Measurements from ENCODE around the gene PSAP. TPM values are rescaled to one million over a fixed set of nuclear protein-coding genes. Genes with fewer than 3 reads are reported as not detected.

PSAP gene
- total and polyA plus RNA-seq, 2 donors from 2014 or later: 1,082 to 1,249 TPM

DNA sequence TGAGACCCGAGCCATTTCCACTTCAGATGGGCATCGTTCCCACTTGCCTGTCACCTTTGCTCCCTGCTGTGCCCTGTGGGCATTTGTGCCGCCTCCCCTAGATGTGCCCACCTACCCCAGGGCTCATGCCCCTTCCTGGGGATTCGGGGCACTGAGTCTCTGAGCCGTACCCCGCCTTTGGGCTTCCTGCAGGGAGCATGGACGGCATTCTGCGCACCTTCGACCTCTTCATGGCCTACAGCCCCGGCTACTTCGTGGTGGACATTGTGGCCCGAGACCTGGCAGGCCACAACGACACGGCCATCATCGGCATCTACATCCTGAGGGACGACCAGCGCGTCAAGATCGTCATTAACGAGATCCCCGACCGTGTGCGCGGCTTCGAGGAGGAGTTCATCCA, 41.4 kb downstream of the PSAP start:
- H3K27ac ChIP-seq (ENCODE audit: low read depth in 2 of 2, low read length in 2 of 2): no peak overlapping the region
- FAIRE-seq: no peak
- intact Hi-C loops (cut with DNase I): no loop called here

DNA sequence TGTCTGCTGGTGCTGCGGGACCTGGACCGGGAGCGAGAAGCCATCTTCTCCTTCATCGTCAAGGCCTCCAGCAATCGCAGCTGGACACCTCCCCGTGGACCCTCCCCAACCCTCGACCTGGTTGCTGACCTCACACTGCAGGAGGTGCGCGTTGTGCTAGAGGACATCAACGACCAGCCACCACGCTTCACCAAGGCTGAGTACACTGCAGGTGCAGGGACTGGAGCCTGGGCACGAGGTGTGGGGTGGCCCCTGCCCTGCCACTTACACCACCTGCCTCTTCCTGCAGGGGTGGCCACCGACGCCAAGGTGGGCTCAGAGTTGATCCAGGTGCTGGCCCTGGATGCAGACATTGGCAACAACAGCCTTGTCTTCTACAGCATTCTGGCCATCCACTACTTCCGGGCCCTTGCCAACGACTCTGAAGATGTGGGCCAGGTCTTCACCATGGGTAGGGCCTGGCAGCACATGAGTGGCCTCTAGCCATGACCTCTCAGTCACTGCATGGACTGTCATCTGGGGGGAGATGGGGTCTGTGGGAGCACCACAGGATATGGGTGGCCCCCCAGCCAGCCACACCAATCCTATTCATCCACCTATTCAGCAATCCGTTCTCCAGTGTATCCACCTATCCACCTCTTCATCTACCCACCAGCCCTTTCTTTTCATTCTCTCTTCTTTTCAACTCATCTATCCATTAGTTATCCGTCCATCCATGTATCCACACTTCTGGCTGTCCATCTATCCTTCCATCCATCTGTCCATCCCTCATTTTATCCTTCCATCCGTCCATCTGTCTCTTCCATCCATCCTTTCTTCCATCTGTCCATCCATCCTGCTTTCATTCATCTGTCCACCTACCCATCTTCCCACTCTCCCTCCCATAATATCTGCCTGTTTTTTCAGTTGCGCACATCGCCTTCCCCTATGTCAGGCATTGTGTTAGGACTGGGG, 43.2 kb downstream of the PSAP start:
- H3K9me3 ChIP-seq (ENCODE audit: control insufficient read depth in 2 of 3, insufficient read depth in 1 of 3, low read length in 3 of 3): no peaks in the 10 kb centered on the region
- H3K27me3 ChIP-seq (ENCODE audit: control insufficient read depth, insufficient read depth, low read length): no peaks in the 10 kb centered on the region
- DNase-seq (no peak), FAIRE-seq (no peak)
- no peak overlapping the region for H3K4me3 ChIP-seq (ENCODE audit: low read length in 3 of 3)
- peaks cover 0 to 10% (median 0%) of the 10 kb centered on the region in 3 donors for H3K4me1 ChIP-seq (ENCODE audit: control insufficient read depth in 2 of 3, insufficient read depth in 2 of 3, low read depth in 1 of 3, low read length in 3 of 3)
- intact Hi-C loops (cut with DNase I): no loop called here
- H3K36me3 ChIP-seq (ENCODE audit: control insufficient read depth in 2 of 3, insufficient read depth in 3 of 3, low read length in 3 of 3): no peaks in the 10 kb centered on the region
- TF ChIP-seq CTCF (IDR thresholded peaks at IDR 0.05; ENCODE audit: borderline replicate concordance, extremely low read depth, insufficient read depth): no peak
- H3K27ac ChIP-seq (ENCODE audit: low read depth in 2 of 2, low read length in 2 of 2): no peak overlapping the region
- no peak overlapping the region for H3K9ac ChIP-seq (ENCODE audit: low read length in 3 of 3)

More for the DNA sequence above, 41.4 kb downstream of the PSAP start:
- H3K9me3 ChIP-seq (ENCODE audit: control insufficient read depth in 2 of 3, insufficient read depth in 1 of 3, low read length in 3 of 3): no peaks in the 10 kb centered on the region
- H3K27me3 ChIP-seq (ENCODE audit: control insufficient read depth, insufficient read depth, low read length): no peaks in the 10 kb centered on the region
- H3K36me3 ChIP-seq (ENCODE audit: control insufficient read depth in 2 of 3, insufficient read depth in 3 of 3, low read length in 3 of 3): no peaks in the 10 kb centered on the region
- no peak for TF ChIP-seq CTCF (IDR thresholded peaks at IDR 0.05; ENCODE audit: borderline replicate concordance, extremely low read depth, insufficient read depth)
- no peak for DNase-seq
- no peak overlapping the region for H3K4me3 ChIP-seq (ENCODE audit: low read length in 3 of 3)
- no peak overlapping the region for H3K9ac ChIP-seq (ENCODE audit: low read length in 3 of 3)
- peaks cover 0 to 10% (median 0%) of the 10 kb centered on the region in 3 donors for H3K4me1 ChIP-seq (ENCODE audit: control insufficient read depth in 2 of 3, insufficient read depth in 2 of 3, low read depth in 1 of 3, low read length in 3 of 3)

DNA sequence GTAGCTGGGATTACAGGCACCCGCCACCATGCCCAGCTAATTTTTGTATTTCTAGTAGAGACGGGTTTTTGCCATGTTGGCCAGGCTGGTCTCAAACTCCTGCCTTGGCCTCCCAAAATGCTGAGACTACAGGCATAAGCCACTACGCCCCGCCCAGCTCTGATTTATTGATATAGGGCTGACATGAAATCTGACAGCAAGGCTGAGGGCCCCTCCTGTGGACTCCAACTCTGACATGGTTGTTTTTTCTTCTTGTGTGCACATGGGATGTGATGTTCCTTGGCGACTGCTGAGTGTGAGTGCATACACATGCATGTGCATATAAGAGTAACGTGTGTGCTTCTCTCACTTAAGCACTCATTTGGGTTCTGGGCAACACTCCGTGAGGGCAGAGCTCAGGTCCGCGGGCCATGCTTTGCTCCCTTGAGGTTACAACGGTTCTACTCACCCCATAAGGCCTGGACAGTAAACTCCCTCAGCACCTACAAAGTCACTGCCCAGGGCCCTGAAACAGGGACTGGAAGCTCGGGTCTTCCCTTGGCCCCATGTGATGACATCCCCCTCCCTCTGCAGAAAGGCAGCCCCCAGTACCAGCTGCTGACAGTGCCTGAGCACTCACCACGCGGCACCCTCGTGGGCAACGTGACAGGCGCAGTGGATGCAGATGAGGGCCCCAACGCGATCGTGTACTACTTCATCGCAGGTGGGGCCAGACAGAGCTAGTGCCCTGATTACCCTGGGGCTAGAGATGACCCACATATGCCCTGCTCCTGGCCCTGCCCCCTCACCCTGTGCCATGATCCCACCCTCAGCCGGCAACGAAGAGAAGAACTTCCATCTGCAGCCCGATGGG, 44.1 kb downstream of the PSAP start:
- no peaks in the 10 kb centered on the region for H3K27me3 ChIP-seq (ENCODE audit: control insufficient read depth, insufficient read depth, low read length)
- no peaks in the 10 kb centered on the region for H3K9me3 ChIP-seq (ENCODE audit: control insufficient read depth in 2 of 3, insufficient read depth in 1 of 3, low read length in 3 of 3)
- peaks cover 0 to 2% (median 0%) of the 10 kb centered on the region in 3 donors for H3K4me1 ChIP-seq (ENCODE audit: control insufficient read depth in 2 of 3, insufficient read depth in 2 of 3, low read depth in 1 of 3, low read length in 3 of 3)
- TF ChIP-seq CTCF (IDR thresholded peaks at IDR 0.05; ENCODE audit: borderline replicate concordance, extremely low read depth, insufficient read depth): no peak
- no peak overlapping the region for H3K4me3 ChIP-seq (ENCODE audit: low read length in 3 of 3)
- no peak overlapping the region for H3K27ac ChIP-seq (ENCODE audit: low read depth in 2 of 2, low read length in 2 of 2)
- no peak overlapping the region for H3K9ac ChIP-seq (ENCODE audit: low read length in 3 of 3)
- intact Hi-C loops (cut with DNase I): no loop called here
- no peak for DNase-seq
- no peak for FAIRE-seq
- H3K36me3 ChIP-seq (ENCODE audit: control insufficient read depth in 2 of 3, insufficient read depth in 3 of 3, low read length in 3 of 3): no peaks in the 10 kb centered on the region

All from kidney (tissue), 14 donors.